HG02973 (cell line): ENCODE results near the gene TRIO.
"Not testable (repeated sequence)": the region's sequence is repeated elsewhere in the genome, so short reads cannot be mapped to it uniquely, and the experiment has no call there.

Experiments
- ATAC-seq: cut with Tn5 transposase; IDR thresholded peaks from one replicate; pipeline ENCODE4 v1.9.1; 2021; ENCODE audit warnings: moderate library complexity; ENCODE audit not compliant: unreplicated experiment

Gene TRIO

DNA sequence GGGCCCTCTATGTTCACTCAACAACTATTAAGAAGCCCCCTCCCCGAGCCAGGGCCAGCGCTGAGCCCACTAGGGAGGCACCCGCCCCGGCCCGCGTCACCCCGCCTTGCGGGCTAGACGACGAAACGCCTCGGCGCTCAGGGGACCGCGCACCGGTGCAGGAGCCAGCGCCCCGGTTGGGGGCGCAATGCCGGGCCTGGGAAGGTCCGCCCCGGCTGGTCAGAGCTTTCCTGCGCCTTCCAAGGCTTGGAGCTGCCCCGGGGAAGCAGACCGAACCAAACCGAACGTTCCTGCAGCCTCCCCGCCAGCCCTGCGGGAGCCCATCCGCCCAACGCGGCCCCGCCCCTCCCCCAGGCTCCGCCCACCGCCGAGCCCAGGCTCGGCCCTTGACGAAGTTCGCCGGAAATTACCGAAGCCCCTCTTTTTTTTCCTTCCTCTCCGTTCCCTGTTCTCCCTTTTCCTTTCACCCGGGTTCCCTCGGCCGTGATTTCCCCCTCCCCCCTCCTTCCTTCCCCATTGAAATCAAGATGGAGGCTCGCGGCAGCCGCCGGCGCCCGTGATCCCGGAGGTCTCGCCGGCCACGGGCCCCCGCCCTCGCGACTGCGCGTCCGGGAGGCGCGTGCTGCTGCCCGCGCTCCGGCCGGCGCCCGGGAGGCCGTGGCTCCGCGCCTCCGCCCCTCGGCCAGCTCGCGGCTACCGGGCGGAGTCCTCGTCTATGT is at the start of gene TRIO:
TRIO (plus strand) TSS at position 516 of the 719 bp plus-strand sequence. CDS start 384 bp downstream, outside the sequence.
- ATAC-seq = peak; percentile 36

DNA sequence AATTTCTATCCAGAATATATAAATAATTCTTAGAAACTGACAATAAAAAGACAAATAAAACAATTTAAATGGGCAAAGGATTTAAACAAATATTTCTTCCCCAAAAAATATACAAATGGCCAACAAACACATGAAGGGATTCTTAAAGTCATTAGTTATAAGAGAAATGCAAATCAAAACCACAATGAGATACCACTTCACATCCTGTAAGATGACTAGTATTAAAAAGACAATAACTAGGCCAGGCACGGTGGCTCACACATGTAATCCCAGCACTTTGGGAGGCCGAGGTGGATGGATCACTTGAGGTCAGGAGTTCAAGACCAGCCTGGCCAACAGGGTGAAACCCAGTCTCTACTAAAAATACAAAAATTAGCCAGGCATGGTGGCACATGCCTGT is 45.8 kb upstream of the TRIO start:
- ATAC-seq = not testable (repeated sequence)

DNA sequence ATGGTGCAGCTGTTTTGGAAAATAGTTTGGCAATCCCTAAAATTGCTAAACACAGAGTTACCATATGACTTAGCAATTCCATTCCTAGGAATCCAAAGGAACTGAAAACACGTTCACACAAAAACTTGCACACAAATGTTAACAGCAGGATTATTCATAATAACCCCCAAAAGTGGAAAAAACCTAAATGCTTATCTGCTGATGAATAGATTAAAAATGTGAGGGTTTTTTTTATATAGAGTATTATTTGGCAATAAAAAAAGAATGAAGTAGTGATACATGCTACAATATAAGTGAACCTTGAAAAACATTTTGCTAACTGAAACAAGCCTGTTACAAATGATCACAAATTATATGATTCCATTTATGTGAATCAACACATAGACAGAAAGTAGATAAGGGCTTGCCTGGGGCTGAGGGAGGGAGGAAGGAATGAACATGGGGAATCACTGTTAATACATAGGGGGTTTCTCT is 45.1 kb upstream of the TRIO start:
- no peak for ATAC-seq

DNA sequence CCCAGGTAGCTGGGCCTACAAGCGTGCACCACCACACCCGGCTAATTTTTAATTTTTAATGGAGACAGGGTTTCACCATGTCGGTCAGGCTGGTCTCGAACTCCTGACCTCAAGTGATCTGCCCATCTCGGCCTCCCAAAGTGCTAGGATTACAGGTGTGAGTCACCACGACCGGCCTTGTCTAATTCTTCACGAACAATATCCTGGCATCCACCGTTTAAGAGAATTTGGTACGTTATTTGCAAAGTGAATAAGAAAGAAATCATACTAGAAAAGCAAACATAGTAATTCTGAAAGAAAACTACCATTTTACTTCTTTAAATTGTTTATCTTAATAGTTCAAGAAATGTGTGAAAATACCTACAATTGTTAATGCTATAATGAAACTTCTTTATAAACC is 42.9 kb upstream of the TRIO start:
- ATAC-seq = no peak

DNA sequence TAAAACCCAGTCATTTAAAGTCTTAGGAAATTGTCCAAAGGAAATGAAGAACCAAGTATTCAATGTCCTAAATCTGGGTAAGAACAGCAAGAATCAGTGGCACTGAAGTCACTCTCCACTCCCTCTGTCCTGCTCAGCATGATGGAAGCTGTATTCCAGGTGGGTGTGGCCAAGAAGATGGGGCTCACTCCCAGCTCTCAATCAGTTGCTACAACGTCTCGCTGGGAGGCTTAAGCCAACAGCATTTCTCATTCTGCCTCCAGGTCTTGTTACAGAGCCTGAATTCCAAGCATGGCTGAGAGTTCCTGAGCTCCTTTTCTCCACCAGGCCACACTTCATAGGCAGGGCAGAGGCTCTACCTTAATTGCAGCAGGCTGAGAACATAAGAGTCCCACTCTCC is 41.2 kb upstream of the TRIO start:
- no peak for ATAC-seq

DNA sequence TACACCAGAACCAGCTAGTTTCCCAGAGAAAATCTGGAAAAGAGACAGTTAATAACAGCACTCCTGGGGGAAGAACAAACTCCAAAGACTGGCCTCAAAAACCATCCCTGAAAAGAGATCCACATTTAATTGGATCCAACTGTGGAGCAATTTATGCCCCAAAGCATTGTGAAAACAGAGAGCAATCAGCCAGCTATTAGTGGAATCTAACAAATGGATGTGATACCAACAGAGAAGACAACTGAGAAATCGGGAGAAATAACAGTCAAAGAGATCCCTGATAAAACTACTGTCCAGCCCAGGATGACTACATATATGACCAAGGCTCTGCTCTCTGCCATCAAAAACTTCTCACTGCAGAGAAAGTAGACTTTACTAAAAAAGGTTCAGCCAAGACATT is 40.5 kb upstream of the TRIO start:
- ATAC-seq = no peak

DNA sequence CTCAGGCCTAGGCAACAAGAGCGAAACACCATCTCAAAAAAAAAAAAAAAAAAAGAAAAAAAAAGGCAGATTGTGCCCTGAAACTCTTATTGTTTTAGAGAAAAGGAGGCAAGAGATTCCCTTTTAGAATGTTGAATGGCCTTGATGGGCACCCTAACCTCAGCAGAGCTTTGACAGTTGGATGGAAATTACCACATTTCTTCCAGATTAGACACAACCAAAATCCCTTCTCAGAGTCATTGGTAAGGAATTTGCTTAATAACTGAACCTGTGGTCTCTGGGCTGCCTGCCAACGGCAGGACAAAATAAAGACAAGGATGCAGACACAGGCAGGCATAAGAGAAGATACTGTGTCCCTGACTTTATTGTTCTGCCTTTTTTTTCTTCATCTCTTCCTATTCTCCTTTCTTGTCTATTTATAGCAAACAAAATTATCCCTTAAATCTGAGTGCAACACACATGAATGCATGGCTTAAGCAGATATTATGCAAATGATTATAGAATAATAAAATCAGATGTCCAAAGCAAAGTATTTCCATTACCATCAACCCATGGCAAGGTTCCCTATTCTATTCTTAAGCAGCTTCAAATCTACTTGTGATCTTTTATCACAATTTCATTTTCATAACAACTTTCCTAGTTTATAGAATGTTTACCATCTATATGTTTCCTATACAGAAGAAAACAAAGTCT is 37.3 kb upstream of the TRIO start:
- no peak for ATAC-seq

DNA sequence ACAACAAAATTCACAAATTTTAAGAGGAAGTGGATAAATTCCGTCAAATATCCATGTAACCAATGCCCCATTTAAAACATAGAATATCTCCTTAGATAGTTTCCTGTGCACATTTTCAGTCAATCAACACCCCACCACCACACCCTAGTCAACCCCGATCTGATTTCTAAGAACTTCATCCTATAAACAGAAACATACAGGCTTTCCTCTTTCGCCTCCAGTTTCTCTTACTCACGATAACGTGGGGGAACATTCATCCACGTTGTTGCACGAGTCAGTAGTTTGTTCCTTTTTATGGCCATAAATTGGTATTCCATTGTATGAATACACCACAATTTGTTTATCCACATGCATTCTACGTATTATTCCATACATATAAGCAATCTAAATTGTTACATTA is 35.6 kb upstream of the TRIO start:
- ATAC-seq = no peak

DNA sequence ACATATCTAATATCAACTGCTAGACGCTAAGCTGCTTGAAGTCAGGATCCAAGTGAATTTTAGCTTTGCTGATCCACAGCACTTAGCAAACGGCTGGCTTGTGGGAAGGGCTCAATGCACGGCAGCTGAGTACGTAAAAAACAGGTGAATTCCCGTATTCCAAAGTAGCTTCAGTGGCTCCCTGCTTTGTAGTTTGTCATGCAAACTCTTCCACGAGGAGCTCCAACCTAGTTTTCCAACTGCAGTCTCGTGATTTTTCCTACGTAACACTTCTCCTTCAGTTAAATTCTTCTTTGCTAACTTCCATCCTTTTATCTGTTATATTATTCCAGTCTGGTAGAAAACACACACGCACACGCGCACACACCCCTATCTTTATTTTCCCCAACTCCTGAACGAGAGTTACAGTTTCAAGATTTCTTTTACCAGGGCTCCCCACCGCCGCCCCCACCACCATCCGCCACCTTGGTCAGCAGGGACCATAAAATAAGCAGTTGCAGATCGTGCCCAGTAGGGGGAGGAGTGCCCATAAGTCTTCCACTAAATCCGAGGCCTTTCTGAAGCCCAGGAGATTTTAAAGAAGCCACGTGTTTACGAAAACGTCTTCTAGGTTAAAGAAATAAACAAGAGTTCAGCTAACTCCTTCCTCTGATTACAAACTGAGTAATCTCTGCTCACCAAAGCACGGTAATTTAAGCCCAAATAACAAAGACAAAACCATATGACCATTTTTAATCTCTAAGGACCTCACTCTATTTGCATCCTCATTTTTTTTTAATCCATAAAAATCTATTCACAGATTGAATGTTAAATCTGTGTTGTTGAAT is 34.8 kb upstream of the TRIO start:
- ATAC-seq = peak; percentile 71

DNA sequence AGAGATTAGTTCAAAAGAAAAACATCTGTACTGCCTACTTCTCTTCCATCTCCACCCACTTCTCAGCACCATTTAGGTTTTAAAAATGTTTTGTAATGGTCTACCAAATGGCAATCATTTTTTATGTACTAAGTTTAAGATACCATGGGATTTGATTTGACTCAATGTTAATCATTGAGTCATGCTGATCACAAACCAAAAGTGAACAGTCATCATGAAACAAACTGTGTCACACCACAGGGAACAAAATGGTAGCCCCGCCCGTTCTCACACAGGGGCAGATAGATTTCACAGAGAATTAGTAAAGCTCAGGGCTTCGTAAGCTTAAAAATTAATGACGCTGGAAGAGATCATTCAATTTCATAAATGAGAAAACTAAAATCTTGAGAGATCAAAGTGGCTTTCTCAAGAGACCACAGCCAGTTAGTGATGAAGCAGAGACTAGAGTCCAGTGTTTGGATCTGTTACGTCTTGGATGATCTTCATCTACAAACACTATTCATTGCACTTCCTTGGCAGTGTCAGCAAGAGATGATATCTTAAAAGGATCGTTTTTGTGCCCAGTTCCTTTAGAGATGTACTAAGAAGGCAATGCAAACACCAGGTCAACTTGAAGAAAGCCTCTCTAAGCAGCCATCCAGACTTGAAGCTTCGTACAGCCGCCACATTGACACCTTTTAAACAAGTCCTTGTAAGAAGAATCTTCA is 33.9 kb upstream of the TRIO start:
- peak; percentile 93 for ATAC-seq

DNA sequence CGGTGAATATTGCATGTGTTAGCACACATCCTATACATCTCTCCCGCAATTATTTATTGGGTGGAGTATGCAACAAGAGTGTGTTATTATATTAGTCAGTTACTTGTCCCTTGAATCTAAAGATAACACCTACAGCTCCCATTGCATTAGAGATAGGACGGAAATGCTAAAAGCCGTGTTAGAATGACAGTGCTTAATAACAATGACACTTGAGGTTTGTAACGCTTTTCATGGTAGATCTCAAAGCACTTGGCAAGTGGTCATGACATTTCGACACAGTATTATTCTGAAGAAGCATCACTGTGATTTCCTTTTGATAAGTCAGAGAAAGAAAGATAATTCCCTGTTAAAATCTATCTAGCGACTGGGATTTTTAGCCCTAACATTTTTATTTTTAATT is 33.4 kb upstream of the TRIO start:
- no peak for ATAC-seq

DNA sequence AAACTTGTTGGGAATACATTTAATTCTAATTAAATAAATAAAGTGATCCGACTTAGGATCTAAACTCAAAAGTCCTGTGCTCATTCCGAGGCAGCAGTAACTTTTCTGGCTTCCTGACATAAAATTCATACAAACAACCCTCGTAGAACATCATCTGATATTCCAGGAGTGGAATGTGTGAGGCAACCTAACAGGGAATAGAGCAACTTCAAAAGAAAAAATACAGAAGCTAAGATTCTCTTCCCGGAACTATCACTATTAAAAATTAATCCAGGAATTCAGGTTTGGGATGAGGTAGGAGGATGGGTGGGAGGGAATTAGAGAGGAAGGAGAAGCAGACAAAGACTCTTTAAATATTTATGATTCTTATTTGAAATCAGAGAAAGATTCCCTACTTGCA is 32.9 kb upstream of the TRIO start:
- no peak for ATAC-seq

DNA sequence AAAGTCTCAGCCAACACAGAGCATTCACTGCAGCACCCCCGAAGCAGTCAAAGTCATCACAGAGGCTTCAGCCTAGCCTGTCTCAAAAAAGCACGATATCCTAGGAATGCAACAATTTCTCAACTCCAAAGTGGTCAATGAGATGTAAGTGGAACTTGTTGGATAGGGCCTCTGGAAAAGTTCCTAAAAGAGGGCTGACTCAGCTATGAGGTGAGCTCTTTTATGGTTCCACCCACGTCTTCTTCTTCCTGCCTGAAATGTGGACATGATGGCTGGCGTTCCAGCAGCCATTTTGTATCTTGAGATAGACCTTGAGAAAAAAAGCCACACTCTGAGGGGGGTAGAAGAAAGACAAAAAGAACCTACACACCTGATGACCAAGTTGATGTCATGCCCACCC is 32.5 kb upstream of the TRIO start:
- ATAC-seq = no peak

DNA sequence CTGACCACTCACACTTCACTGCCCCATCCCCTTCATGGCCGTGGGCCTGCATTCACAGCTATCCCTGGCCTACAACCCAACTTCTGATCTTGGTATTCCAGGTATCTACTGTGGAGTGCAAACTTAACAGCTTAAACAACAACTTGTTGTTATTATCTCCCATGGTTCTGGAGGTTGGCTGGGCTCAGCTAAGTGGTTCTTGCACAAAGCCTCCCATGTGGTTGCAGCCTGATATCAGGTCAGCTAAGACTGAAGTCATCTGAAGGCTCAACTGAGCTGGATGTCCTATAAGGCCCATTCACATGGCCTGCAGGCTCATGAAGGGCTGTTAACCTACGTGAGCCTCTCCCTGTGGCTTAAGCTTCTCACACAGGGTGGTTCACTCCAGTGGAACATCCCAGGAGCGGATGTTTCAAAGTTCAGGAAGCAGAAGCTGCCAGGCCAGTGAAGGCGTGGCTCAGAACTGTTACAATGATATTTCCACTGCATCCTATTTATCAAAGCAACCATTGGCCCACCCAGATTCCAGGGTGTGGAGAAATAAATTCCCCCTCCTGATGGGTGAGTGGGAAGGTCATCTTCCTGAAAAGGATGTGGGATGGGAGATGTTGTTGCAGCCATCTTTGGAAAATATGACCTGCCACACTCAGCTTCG is 30.0 kb upstream of the TRIO start:
- no peak for ATAC-seq

DNA sequence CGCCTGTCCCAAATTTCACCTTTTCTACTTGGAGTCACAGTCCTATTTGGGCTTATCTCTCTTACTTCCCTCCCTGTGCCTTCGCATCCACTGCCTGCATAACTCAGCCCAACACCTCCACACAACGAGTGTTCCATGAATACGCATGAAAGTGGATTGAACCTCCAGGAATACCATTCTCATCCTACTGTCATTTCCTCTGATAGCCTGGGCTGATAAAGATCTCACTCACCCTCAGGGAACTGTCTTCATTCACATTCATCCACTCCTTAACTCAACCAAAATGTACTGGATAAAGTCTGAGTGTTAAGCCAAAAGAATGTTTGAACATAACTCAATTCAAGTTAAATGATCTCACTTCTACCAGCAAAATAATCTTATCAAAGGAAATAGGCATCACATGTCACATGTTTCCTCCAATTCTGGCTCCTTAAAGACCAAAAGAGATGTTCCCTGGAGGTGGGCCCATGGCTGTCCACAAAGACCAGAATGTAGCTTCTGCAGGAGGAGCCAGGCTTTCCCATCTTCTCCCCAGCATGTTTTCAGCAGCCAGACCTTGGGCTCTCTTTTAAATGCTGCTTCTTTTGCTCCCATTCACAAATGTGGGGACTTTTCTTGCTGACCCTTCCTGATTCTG is 28.4 kb upstream of the TRIO start:
- ATAC-seq = no peak

DNA sequence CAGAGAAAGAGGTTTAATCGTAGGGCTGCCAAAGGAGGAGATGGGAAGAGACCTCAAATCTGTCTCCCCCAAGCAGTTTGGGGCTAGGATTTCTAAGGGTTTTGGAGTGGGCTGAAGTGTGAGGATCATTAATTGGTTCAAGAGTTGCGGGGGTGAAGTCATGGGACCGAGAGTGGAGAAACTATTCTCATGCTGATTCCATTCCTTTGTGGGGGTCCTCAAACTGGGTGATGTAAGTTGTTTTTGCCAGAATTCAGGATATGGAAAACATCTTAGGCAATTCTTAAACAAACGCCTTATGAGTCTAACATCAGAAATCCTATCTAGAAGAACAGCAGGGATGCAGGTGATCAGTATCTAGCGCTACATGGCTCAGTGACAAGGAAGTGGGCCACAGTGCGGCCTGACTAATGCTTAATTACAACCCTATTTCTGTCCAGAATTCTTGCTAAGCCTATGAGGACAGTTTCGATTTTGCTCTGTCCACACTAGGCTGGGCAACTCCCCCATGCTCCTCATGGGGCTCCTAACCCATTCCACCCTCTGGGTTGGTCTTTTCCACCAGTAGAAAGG is 27.7 kb upstream of the TRIO start:
- ATAC-seq = no peak

DNA sequence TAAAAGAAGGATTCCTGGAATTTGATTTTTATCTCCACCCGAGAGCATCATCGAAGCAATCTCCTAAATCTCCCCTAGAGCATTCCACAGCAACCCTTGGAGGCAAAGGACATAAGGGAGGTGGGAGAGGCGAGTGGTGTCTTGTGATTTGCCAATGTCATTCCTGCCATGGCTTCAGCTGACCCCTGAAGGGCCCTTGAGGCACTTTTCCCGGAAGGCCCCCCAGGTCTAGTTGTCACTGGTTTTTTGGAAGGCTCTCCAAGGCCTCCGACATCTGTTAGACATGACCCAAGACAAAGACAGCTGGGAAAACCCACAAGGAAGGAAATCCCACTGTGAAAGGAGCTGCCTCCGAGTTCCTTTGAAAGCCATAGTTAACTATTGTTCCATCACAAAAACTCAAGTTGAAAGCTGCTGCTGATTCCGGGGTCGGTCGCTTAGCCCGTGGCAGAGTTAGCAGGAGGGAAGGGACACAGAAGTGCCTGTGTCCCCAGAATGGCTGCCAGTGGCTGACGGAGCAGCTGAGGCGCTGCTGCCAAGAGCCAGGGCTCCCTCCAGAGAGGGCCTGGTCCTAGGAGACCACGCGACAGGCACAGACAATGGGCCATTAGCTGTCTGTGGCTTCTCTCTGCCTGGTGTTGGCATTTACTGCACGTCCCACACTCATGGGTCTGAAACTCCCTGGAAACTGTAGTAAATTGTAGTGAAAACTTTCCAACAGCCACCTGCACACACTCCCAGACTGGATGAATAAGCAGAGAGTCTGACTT is 24.4 kb upstream of the TRIO start:
- no peak for ATAC-seq

DNA sequence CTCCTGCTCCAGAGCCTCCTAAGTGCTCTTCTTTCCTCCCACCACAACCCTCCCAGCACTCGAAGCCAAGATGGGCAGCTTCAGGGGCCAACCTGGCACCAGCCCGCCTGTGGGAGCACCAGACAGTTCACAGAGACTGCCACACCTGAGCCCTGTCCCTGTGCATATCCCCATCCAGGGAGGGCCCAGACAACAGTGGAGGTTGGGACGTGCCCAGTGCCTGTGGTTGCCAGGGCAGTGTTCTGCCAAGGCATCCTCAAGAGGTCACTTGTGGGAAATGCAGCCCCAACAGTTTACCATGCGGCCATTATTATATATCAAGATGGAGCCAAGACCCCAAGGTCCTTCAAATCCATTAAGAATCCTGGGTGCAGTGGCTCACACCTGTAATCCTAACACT is 23.0 kb upstream of the TRIO start:
- no peak for ATAC-seq

DNA sequence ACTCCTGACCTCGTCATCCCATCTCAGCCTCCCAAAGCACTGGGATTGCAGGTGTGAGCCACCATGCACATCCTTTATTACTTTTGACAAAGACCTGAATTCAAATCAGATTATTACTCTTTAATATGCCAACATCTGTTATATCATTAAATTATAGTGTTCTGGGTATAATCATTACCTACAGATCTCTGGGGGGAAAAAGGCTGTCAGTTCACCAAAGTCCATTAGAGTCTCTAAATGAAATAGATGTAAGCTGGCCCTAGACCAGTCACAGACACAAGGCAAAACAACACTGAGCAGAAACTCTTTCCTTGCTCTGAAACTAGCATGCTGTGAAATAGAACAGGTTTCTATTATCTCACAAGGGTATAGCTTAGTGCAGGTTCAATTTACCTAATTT is 21.6 kb upstream of the TRIO start:
- no peak for ATAC-seq
